ENCODE results near the gene WNT5B. TPM values are rescaled to one million over a fixed set of nuclear protein-coding genes. Genes with fewer than 3 reads are reported as not detected.

Gene WNT5B
- total RNA-seq, 1 experiment from 2014 or later: 0.34 TPM

DNA sequence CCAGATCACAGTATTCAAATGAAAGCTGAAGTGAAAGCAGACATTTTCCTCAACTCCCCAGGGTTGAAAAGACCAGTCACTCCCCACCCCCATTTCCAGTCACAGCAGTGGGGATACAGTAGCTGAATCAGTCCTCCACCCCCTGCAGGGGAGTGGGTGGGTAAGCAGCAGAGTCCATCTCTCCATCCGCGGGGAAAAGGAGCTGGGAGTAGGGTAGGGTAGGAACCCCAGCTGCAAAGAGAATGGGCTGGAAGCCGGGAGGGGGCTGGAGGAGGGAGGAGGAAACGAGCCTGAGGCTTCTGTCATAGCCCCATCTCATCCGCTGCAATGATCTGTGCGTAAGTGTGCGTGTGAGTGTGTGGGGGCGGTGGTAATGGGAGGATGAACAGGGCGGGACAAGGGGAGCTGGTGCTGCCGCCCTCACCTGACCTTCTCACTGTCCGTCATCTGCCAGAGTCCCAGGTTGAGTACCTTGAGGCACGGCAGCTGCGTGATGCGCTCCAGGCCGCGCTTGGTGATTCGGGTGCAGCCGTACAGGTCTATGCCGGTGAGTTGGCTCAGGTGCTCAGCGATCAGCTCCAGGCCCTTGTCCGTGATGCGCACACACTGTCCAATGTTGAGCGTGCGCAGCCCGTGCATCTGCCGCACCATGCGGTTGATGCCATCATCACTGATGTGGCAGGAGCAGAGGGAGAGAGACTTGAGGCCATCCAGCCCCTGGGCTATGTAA is 36.4 kb upstream of the WNT5B start:
- no peaks in the 10 kb centered on the region for H3K27me3 ChIP-seq (replicated peaks; ENCODE audit: insufficient read depth, low read depth, low read length, poor library complexity)
- intact Hi-C loops (cut with micrococcal nuclease; ENCODE audit: unreplicated experiment): loop anchor here (5.0 to 10.0 kb wide), 2 partner anchors 310 to 838 kb away; partner anchors contain the start of gene WNK1
- TF ChIP-seq, protein P1, sequence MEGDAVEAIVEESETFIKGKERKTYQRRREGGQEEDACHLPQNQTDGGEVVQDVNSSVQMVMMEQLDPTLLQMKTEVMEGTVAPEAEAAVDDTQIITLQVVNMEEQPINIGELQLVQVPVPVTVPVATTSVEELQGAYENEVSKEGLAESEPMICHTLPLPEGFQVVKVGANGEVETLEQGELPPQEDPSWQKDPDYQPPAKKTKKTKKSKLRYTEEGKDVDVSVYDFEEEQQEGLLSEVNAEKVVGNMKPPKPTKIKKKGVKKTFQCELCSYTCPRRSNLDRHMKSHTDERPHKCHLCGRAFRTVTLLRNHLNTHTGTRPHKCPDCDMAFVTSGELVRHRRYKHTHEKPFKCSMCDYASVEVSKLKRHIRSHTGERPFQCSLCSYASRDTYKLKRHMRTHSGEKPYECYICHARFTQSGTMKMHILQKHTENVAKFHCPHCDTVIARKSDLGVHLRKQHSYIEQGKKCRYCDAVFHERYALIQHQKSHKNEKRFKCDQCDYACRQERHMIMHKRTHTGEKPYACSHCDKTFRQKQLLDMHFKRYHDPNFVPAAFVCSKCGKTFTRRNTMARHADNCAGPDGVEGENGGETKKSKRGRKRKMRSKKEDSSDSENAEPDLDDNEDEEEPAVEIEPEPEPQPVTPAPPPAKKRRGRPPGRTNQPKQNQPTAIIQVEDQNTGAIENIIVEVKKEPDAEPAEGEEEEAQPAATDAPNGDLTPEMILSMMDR (conservative IDR thresholded peaks at IDR 0.05; ENCODE audit: low read depth, low read length): 0 out of 2 replicates have a peak, but pooled peaks have one; percentile 13
- no peak for TF ChIP-seq EZH2 (IDR thresholded peaks at IDR 0.05; ENCODE audit: borderline replicate concordance, low read depth, low read length, poor library complexity, severe bottlenecking)
- H3K27ac ChIP-seq (ENCODE audit: low read depth, low read length, poor library complexity, severe bottlenecking): no peak overlapping the region
- no peaks in the 10 kb centered on the region for H3K9me3 ChIP-seq (ENCODE audit: low read depth, low read length, poor library complexity, severe bottlenecking)
- no peaks in the 10 kb centered on the region for H3K36me3 ChIP-seq (ENCODE audit: insufficient read depth, low read length, poor library complexity, severe bottlenecking)
- peaks cover 32% of the 10 kb centered on the region for H3K4me1 ChIP-seq (ENCODE audit: insufficient read depth, low read length, poor library complexity, severe bottlenecking)
- BruUV-seq (replicated peaks): no TSS peak
- peak overlapping the region; percentile 80 for H3K4me3 ChIP-seq (ENCODE audit: low read depth, low read length, poor library complexity, severe bottlenecking)
- ChIA-PET POLR2A (ENCODE audit: low non-redundant PET) (no interaction called here), CTCF (interaction anchor here (0.5 to 1.7 kb wide), 5 partner anchors 9 to 1140 kb away, joined by 3 to 7 read pairs (median 3); no protein-coding TSS in a partner anchor)
- peak; percentile 83 for DNase-seq (ENCODE audit: low spot score)

GRCh38 chr12:1593174-1594005 is 35.6 kb upstream of the WNT5B start:
- peak; percentile 57 for DNase-seq (ENCODE audit: low spot score)
- H3K36me3 ChIP-seq (ENCODE audit: insufficient read depth, low read length, poor library complexity, severe bottlenecking): no peaks in the 10 kb centered on the region
- peak overlapping the region; percentile 28 for H3K27ac ChIP-seq (ENCODE audit: low read depth, low read length, poor library complexity, severe bottlenecking)
- no peak for TF ChIP-seq EZH2 (IDR thresholded peaks at IDR 0.05; ENCODE audit: borderline replicate concordance, low read depth, low read length, poor library complexity, severe bottlenecking)
- TF ChIP-seq, protein P1 (conservative IDR thresholded peaks at IDR 0.05; ENCODE audit: low read depth, low read length): no peak
- CTCF ChIA-PET: interaction anchor here (0.8 to 1.7 kb wide), 4 partner anchors 10 to 501 kb away, joined by 3 to 7 read pairs (median 3); no protein-coding TSS in a partner anchor
- POLR2A ChIA-PET (ENCODE audit: low non-redundant PET): no interaction called here
- no TSS peak for BruUV-seq (replicated peaks)
- intact Hi-C loops (cut with micrococcal nuclease; ENCODE audit: unreplicated experiment): loop anchor here (5.0 to 10.0 kb wide), 2 partner anchors 311 to 839 kb away; partner anchors contain the start of gene WNK1
- H3K4me1 ChIP-seq (ENCODE audit: insufficient read depth, low read length, poor library complexity, severe bottlenecking): peaks cover 28% of the 10 kb centered on the region
- peak overlapping the region; percentile 80 for H3K4me3 ChIP-seq (ENCODE audit: low read depth, low read length, poor library complexity, severe bottlenecking)
- no peaks in the 10 kb centered on the region for H3K27me3 ChIP-seq (replicated peaks; ENCODE audit: insufficient read depth, low read depth, low read length, poor library complexity)
- no peaks in the 10 kb centered on the region for H3K9me3 ChIP-seq (ENCODE audit: low read depth, low read length, poor library complexity, severe bottlenecking)

GRCh38 chr12:1594006-1594260 is 35.1 kb upstream of the WNT5B start:
- no peak for DNase-seq (ENCODE audit: low spot score)
- Histone ChIP-seq H3K9me3 (ENCODE audit: low read depth, low read length, poor library complexity, severe bottlenecking) (no peaks in the 10 kb centered on the region), H3K27me3 (replicated peaks; ENCODE audit: insufficient read depth, low read depth, low read length, poor library complexity) (no peaks in the 10 kb centered on the region), H3K36me3 (ENCODE audit: insufficient read depth, low read length, poor library complexity, severe bottlenecking) (no peaks in the 10 kb centered on the region), H3K4me1 (ENCODE audit: insufficient read depth, low read length, poor library complexity, severe bottlenecking) (peaks cover 28% of the 10 kb centered on the region), H3K4me3 (ENCODE audit: low read depth, low read length, poor library complexity, severe bottlenecking) (peak overlapping the region; percentile 80), H3K27ac (ENCODE audit: low read depth, low read length, poor library complexity, severe bottlenecking) (peak overlapping the region; percentile 28)
- ChIA-PET POLR2A (ENCODE audit: low non-redundant PET) (no interaction called here), CTCF (no interaction called here)
- intact Hi-C loops (cut with micrococcal nuclease; ENCODE audit: unreplicated experiment): loop anchor here (5.0 to 10.0 kb wide), 2 partner anchors 312 to 839 kb away; partner anchors contain the start of gene WNK1
- TF ChIP-seq EZH2 (IDR thresholded peaks at IDR 0.05; ENCODE audit: borderline replicate concordance, low read depth, low read length, poor library complexity, severe bottlenecking): no peak
- TF ChIP-seq, protein P1 (conservative IDR thresholded peaks at IDR 0.05; ENCODE audit: low read depth, low read length): no peak
- BruUV-seq (replicated peaks): no TSS peak
